ENCODE results near the gene APBA2.
"Not testable (repeated sequence)": the region's sequence is repeated elsewhere in the genome, so short reads cannot be mapped to it uniquely, and the experiment has no call there.

- not testable (repeated sequence) for TF ChIP-seq CTCF, POLR2A (IDR thresholded peaks at IDR 0.05)
Measured at GRCh38 chr15:28847959-28848358, 37.8 kb upstream of the APBA2 start.
